GM21529 (cell line): Measurements from ENCODE around the gene LGALS9B.
A peak's percentile ranks its signal among the peaks of the same experiment; 100 is the strongest.
"Not testable (repeated sequence)": the region's sequence is repeated elsewhere in the genome, so short reads cannot be mapped to it uniquely, and the experiment has no call there.

Source experiments
- ATAC-seq: cut with Tn5 transposase; IDR thresholded peaks from one replicate; pipeline ENCODE4 v1.9.1; 2021; ENCODE audit not compliant: unreplicated experiment

Gene LGALS9B

GRCh38 chr17:20467447-20467846 is at the start of gene LGALS9B:
TSS of gene LGALS9B (minus strand) at chr17:20467539. CDS start at chr17:20467470, 69 bp downstream.
- peak; percentile 78 for ATAC-seq

GRCh38 chr17:20516986-20517385 is 49.6 kb upstream of the LGALS9B start:
- not testable (repeated sequence) for ATAC-seq

- not testable (repeated sequence) for ATAC-seq
Observed at GRCh38 chr17:20515099-20515498, 47.8 kb upstream of the LGALS9B start.

GRCh38 chr17:20513539-20513938 is 46.2 kb upstream of the LGALS9B start:
- not testable (repeated sequence) for ATAC-seq

- not testable (repeated sequence) for ATAC-seq
Observed at GRCh38 chr17:20512378-20512777, 45.0 kb upstream of the LGALS9B start.

GRCh38 chr17:20511778-20512177 is 44.4 kb upstream of the LGALS9B start:
- not testable (repeated sequence) for ATAC-seq

GRCh38 chr17:20505333-20505732 is 38.0 kb upstream of the LGALS9B start:
- ATAC-seq, result not testable (repeated sequence)

GRCh38 chr17:20504388-20505066 is 37.2 kb upstream of the LGALS9B start:
- not testable (repeated sequence) for ATAC-seq

GRCh38 chr17:20501896-20502295 is 34.6 kb upstream of the LGALS9B start:
- not testable (repeated sequence) for ATAC-seq

GRCh38 chr17:20500346-20500745 is 33.0 kb upstream of the LGALS9B start:
- ATAC-seq, result not testable (repeated sequence)

GRCh38 chr17:20495420-20495819 is 28.1 kb upstream of the LGALS9B start:
- not testable (repeated sequence) for ATAC-seq

- ATAC-seq, result not testable (repeated sequence)
Observed at GRCh38 chr17:20494735-20495134, 27.4 kb upstream of the LGALS9B start.

- ATAC-seq, result not testable (repeated sequence)
Observed at GRCh38 chr17:20494147-20494546, 26.8 kb upstream of the LGALS9B start.

GRCh38 chr17:20492971-20493370 is 25.6 kb upstream of the LGALS9B start:
- ATAC-seq, result not testable (repeated sequence)

- ATAC-seq, result not testable (repeated sequence)
Observed at GRCh38 chr17:20492099-20492498, 24.8 kb upstream of the LGALS9B start.

- ATAC-seq, result not testable (repeated sequence)
Observed at GRCh38 chr17:20484930-20485329, 17.6 kb upstream of the LGALS9B start.

- not testable (repeated sequence) for ATAC-seq
Observed at GRCh38 chr17:20479889-20480591, 12.7 kb upstream of the LGALS9B start.

GRCh38 chr17:20477398-20478071 is 10.2 kb upstream of the LGALS9B start:
- ATAC-seq, result not testable (repeated sequence)

- ATAC-seq, result not testable (repeated sequence)
Observed at GRCh38 chr17:20475137-20475831, 7.9 kb upstream of the LGALS9B start.

GRCh38 chr17:20474081-20474480 is 6.7 kb upstream of the LGALS9B start:
- not testable (repeated sequence) for ATAC-seq

- not testable (repeated sequence) for ATAC-seq
Observed at GRCh38 chr17:20469946-20470345, 2.6 kb upstream of the LGALS9B start.
